ENCODE data around the gene P2RY4.

The P2RY4 gene

GRCh38 chrX:70289793-70290770 lies 30.1 kb upstream of the P2RY4 start, which contains the start of the genes KIF4A and PDZD11:
Gene KIF4A (plus strand): TSS chrX:70290104. CDS start chrX:70290459, 355 bp downstream.
Gene PDZD11 (minus strand): TSS chrX:70289927. CDS start chrX:70289341, 586 bp downstream.
- peak within 1 kb of the TSS; percentile 84 for H2AFZ ChIP-seq (ENCODE audit: low read depth, low read length)
- H4K20me1 ChIP-seq (ENCODE audit: insufficient read depth, low read length): no peaks in the 10 kb centered on the region
- peak within 1 kb of the TSS; percentile 77 for H3K9ac ChIP-seq (ENCODE audit: low read length)
- peaks cover 10% of the 10 kb centered on the region for H3K4me1 ChIP-seq (ENCODE audit: low read length)
- H3K27ac ChIP-seq (ENCODE audit: low read length): peak within 1 kb of the TSS; percentile 47
- peak within 1 kb of the TSS; percentile 88 for H3K4me3 ChIP-seq (ENCODE audit: low read length)
- H3K9me3 ChIP-seq (ENCODE audit: insufficient read depth, low read length): no peaks in the 10 kb centered on the region
- no peaks in the 10 kb centered on the region for H3K27me3 ChIP-seq (ENCODE audit: low read depth, low read length)
- TF ChIP-seq EZH2phosphoT487 (IDR thresholded peaks at IDR 0.05; ENCODE audit: low read depth): no peak
- peaks cover 20% of the 10 kb centered on the region for H3K79me2 ChIP-seq (ENCODE audit: low read length)
- peaks cover 11% of the 10 kb centered on the region for H3K36me3 ChIP-seq (replicated peaks; ENCODE audit: low read depth, low read length)
- peak within 1 kb of the TSS; percentile 96 for H3K4me2 ChIP-seq (ENCODE audit: low read length)

- Histone ChIP-seq H3K4me2 (ENCODE audit: low read length) (peak overlapping the region; percentile 96), H3K79me2 (ENCODE audit: low read length) (peaks cover 20% of the 10 kb centered on the region), H3K27ac (ENCODE audit: low read length) (no peak overlapping the region), H4K20me1 (ENCODE audit: insufficient read depth, low read length) (no peaks in the 10 kb centered on the region), H2AFZ (ENCODE audit: low read depth, low read length) (peak overlapping the region; percentile 84), H3K9ac (ENCODE audit: low read length) (peak overlapping the region; percentile 77), H3K4me3 (ENCODE audit: low read length) (peak overlapping the region; percentile 88), H3K4me1 (ENCODE audit: low read length) (peaks cover 10% of the 10 kb centered on the region), H3K27me3 (ENCODE audit: low read depth, low read length) (no peaks in the 10 kb centered on the region), H3K9me3 (ENCODE audit: insufficient read depth, low read length) (no peaks in the 10 kb centered on the region), H3K36me3 (replicated peaks; ENCODE audit: low read depth, low read length) (peaks cover 6% of the 10 kb centered on the region)
- no peak for TF ChIP-seq CTCF (IDR thresholded peaks at IDR 0.05; ENCODE audit: low read depth, low read length)
- TF ChIP-seq EZH2phosphoT487 (IDR thresholded peaks at IDR 0.05; ENCODE audit: low read depth): no peak
These were observed 29.3 kb upstream of the P2RY4 start for GRCh38 chrX:70289168-70289792.

- no peaks in the 10 kb centered on the region for H3K36me3 ChIP-seq (replicated peaks; ENCODE audit: low read depth, low read length)
- H3K9me3 ChIP-seq (ENCODE audit: insufficient read depth, low read length): no peaks in the 10 kb centered on the region
- no peak within 1 kb of the TSS for H2AFZ ChIP-seq (ENCODE audit: low read depth, low read length)
- H3K9ac ChIP-seq (ENCODE audit: low read length): no peak within 1 kb of the TSS
- no peak within 1 kb of the TSS for H3K4me2 ChIP-seq (ENCODE audit: low read length)
- no peaks in the 10 kb centered on the region for H3K27me3 ChIP-seq (ENCODE audit: low read depth, low read length)
- no peak within 1 kb of the TSS for H3K27ac ChIP-seq (ENCODE audit: low read length)
- H3K4me1 ChIP-seq (ENCODE audit: low read length): no peaks in the 10 kb centered on the region
- no peak within 1 kb of the TSS for H3K4me3 ChIP-seq (ENCODE audit: low read length)
- H3K79me2 ChIP-seq (ENCODE audit: low read length): no peaks in the 10 kb centered on the region
- H4K20me1 ChIP-seq (ENCODE audit: insufficient read depth, low read length): no peaks in the 10 kb centered on the region
- no peak for TF ChIP-seq CTCF (IDR thresholded peaks at IDR 0.05; ENCODE audit: low read depth, low read length)
- no peak for TF ChIP-seq EZH2phosphoT487 (IDR thresholded peaks at IDR 0.05; ENCODE audit: low read depth)
These were observed 21.9 kb upstream of the P2RY4 start, which contains the start of gene RAB41 for GRCh38 chrX:70281951-70282350. Gene RAB41 (plus strand): TSS chrX:70282172. CDS start chrX:70282218, 46 bp downstream.

GRCh38 chrX:70280573-70280972 lies 20.6 kb upstream of the P2RY4 start:
- no peaks in the 10 kb centered on the region for H3K79me2 ChIP-seq (ENCODE audit: low read length)
- no peak for TF ChIP-seq CTCF (IDR thresholded peaks at IDR 0.05; ENCODE audit: low read depth, low read length)
- TF ChIP-seq EZH2phosphoT487 (IDR thresholded peaks at IDR 0.05; ENCODE audit: low read depth): no peak
- no peaks in the 10 kb centered on the region for H3K9me3 ChIP-seq (ENCODE audit: insufficient read depth, low read length)
- H3K27me3 ChIP-seq (ENCODE audit: low read depth, low read length): no peaks in the 10 kb centered on the region
- no peaks in the 10 kb centered on the region for H3K36me3 ChIP-seq (replicated peaks; ENCODE audit: low read depth, low read length)
- H3K4me2 ChIP-seq (ENCODE audit: low read length): no peak overlapping the region
- no peak overlapping the region for H3K27ac ChIP-seq (ENCODE audit: low read length)
- H3K4me3 ChIP-seq (ENCODE audit: low read length): no peak overlapping the region
- H3K9ac ChIP-seq (ENCODE audit: low read length): no peak overlapping the region
- H3K4me1 ChIP-seq (ENCODE audit: low read length): no peaks in the 10 kb centered on the region
- no peak overlapping the region for H2AFZ ChIP-seq (ENCODE audit: low read depth, low read length)
- H4K20me1 ChIP-seq (ENCODE audit: insufficient read depth, low read length): no peaks in the 10 kb centered on the region

Measured in OCI-LY3 (cell line).